ENCODE measurements around the gene TAS2R42. TPM values are rescaled to one million over a fixed set of nuclear protein-coding genes. Genes with fewer than 3 reads are reported as not detected.

Gene TAS2R42
- total RNA-seq, 4 donors from 2014 or later: not detected

GRCh38 chr12:11147420-11147819, 39.3 kb downstream of the TAS2R42 start:
- H3K4me1 ChIP-seq: no peaks in the 10 kb centered on the region
- TF ChIP-seq EP300 (IDR thresholded peaks at IDR 0.05) (no peak), POLR2A (IDR thresholded peaks at IDR 0.05) (no peak), POLR2AphosphoS5 (IDR thresholded peaks at IDR 0.05) (no peak), CTCF (IDR thresholded peaks at IDR 0.05) (no peak)
- peaks cover 2% of the 10 kb centered on the region for H3K9me3 ChIP-seq
- 94% methylated on average over 1 of the region's 1 CpG for WGBS
- no peak overlapping the region for H3K27ac ChIP-seq
- H3K27me3 ChIP-seq: no peaks in the 10 kb centered on the region
- no peak for DNase-seq (ENCODE audit: low spot score in 2 of 2)
- peaks cover 5% of the 10 kb centered on the region for H3K36me3 ChIP-seq
- no peak overlapping the region for H3K4me3 ChIP-seq

- Histone ChIP-seq H3K27me3 (no peaks in the 10 kb centered on the region), H3K4me1 (no peaks in the 10 kb centered on the region), H3K9me3 (peaks cover 2% of the 10 kb centered on the region), H3K27ac (no peak overlapping the region), H3K4me3 (no peak overlapping the region), H3K36me3 (peaks cover 10% of the 10 kb centered on the region)
- TF ChIP-seq POLR2AphosphoS5 (IDR thresholded peaks at IDR 0.05) (no peak), CTCF (IDR thresholded peaks at IDR 0.05) (no peak), EP300 (IDR thresholded peaks at IDR 0.05) (no peak), POLR2A (IDR thresholded peaks at IDR 0.05) (no peak)
- no peak for DNase-seq (ENCODE audit: low spot score in 2 of 2)
- WGBS: 97% methylated on average over 5 of the region's 5 CpGs
Measured at GRCh38 chr12:11144297-11144696, 42.4 kb downstream of the TAS2R42 start.

- WGBS: 91% methylated on average over 2 of the region's 2 CpGs
- peaks cover 10% of the 10 kb centered on the region for H3K36me3 ChIP-seq
- H3K27ac ChIP-seq: no peak overlapping the region
- DNase-seq (ENCODE audit: low spot score in 2 of 2): no peak
- H3K4me1 ChIP-seq: no peaks in the 10 kb centered on the region
- peaks cover 2% of the 10 kb centered on the region for H3K9me3 ChIP-seq
- no peak overlapping the region for H3K4me3 ChIP-seq
- no peaks in the 10 kb centered on the region for H3K27me3 ChIP-seq
- TF ChIP-seq EP300 (IDR thresholded peaks at IDR 0.05): no peak
- no peak for TF ChIP-seq POLR2AphosphoS5 (IDR thresholded peaks at IDR 0.05)
- TF ChIP-seq POLR2A (IDR thresholded peaks at IDR 0.05): no peak
- no peak for TF ChIP-seq CTCF (IDR thresholded peaks at IDR 0.05)
Measured at GRCh38 chr12:11143352-11143751, 43.4 kb downstream of the TAS2R42 start.

- TF ChIP-seq EP300 (IDR thresholded peaks at IDR 0.05) (no peak), POLR2AphosphoS5 (IDR thresholded peaks at IDR 0.05) (no peak), CTCF (IDR thresholded peaks at IDR 0.05) (no peak), POLR2A (IDR thresholded peaks at IDR 0.05) (no peak)
- H3K27ac ChIP-seq: no peak overlapping the region
- DNase-seq (ENCODE audit: low spot score in 2 of 2): no peak
- no peaks in the 10 kb centered on the region for H3K9me3 ChIP-seq
- WGBS: 89% methylated on average over 2 of the region's 2 CpGs
- no peaks in the 10 kb centered on the region for H3K36me3 ChIP-seq
- no peaks in the 10 kb centered on the region for H3K4me1 ChIP-seq
- H3K4me3 ChIP-seq: no peak overlapping the region
- no peaks in the 10 kb centered on the region for H3K27me3 ChIP-seq
Measured at GRCh38 chr12:11136075-11136474, 50.7 kb downstream of the TAS2R42 start.

Other genes starting within 250 kb of the TAS2R42 start
- 1 to 10 TPM in 2 of 4 donors, under 1 TPM in 2; 0.23 to 3.5 (median 1.7) TPM for gene TAS2R14, start 247.7 kb downstream of the TAS2R42 start, total RNA-seq
- gene TAS2R50, start 200.0 kb downstream of the TAS2R42 start, total RNA-seq: 1 to 10 TPM in 1 of 4 donors, under 1 TPM in 1, not detected in 2; 0.89 to 4.8 TPM
- gene TAS2R20, start 188.6 kb downstream of the TAS2R42 start, total RNA-seq: 1 to 10 TPM in 3 of 4 donors, not detected in 1; 1.0 to 4.1 (median 2.6) TPM
- gene TAS2R19, start 164.3 kb downstream of the TAS2R42 start, total RNA-seq: 1 to 10 TPM in 2 of 4 donors, not detected in 2; 2.5 to 9.3 TPM
- 1 to 10 TPM in 2 of 4 donors, under 1 TPM in 1, not detected in 1; 0.55 to 8.3 (median 3.5) TPM for gene TAS2R31, start 155.5 kb downstream of the TAS2R42 start, total RNA-seq
- gene TAS2R46, start 124.6 kb downstream of the TAS2R42 start, total RNA-seq: 1 to 10 TPM in 3 of 4 donors, not detected in 1; 1.2 to 8.9 (median 2.0) TPM
- gene TAS2R43, start 94.6 kb downstream of the TAS2R42 start, total RNA-seq: 1 to 10 TPM in 2 of 4 donors, under 1 TPM in 1, not detected in 1; 0.89 to 4.9 (median 4.7) TPM
- 10 to 100 TPM in 1 of 4 donors, 1 to 10 TPM in 3; 1.6 to 11.3 (median 4.1) TPM for gene TAS2R30, start 52.3 kb downstream of the TAS2R42 start, total RNA-seq
- gene SMIM10L1, start 15.7 kb downstream of the TAS2R42 start, total RNA-seq: 1 to 10 TPM; 2.8 to 7.0 (median 4.1) TPM
- gene PRB3, start 82.8 kb upstream of the TAS2R42 start, total RNA-seq: under 1 TPM in 1 of 4 donors, not detected in 3; 0.81 TPM
- not detected for gene PRB4, start 123.5 kb upstream of the TAS2R42 start, total RNA-seq
- not detected for gene PRB2, start 208.6 kb upstream of the TAS2R42 start, total RNA-seq

All from suprapubic skin (tissue), 4 donors.